Lower lobe of right lung (tissue), 2 donors: Measurements from ENCODE around the gene MYPN. TPM values are rescaled to one million over a fixed set of nuclear protein-coding genes. Genes with fewer than 3 reads are reported as not detected.

Experiments
- ATAC-seq, 2 donors: fragments of 200-7000 bp; cut with Tn5 transposase; one replicate each; pipeline ENCODE4 v1.9.1; 2020 to 2022; ENCODE audit warnings: mild to moderate bottlenecking in 2 of 2, moderate library complexity in 2 of 2
- DNase-seq: peaks from one replicate; pipeline ENCODE4 v3.0.0-alpha.2; 2020
- H3K27ac ChIP-seq: fragments of 200-600 bp; one replicate; pipeline ENCODE4 v1.8.0; 2022
- H3K27me3 ChIP-seq: fragments of 200-600 bp; one replicate; pipeline ENCODE4 v1.8.0; 2022; ENCODE audit warnings: low read depth
- H3K36me3 ChIP-seq: fragments of 200-600 bp; one replicate; pipeline ENCODE4 v1.8.0; 2022; ENCODE audit warnings: mild to moderate bottlenecking
- H3K4me1 ChIP-seq: fragments of 200-600 bp; one replicate; pipeline ENCODE4 v1.8.0; 2022
- H3K4me3 ChIP-seq: fragments of 200-600 bp; one replicate; pipeline ENCODE4 v1.8.0; 2022; ENCODE audit warnings: mild to moderate bottlenecking
- H3K9me3 ChIP-seq: fragments of 200-600 bp; one replicate; pipeline ENCODE4 v1.8.0; 2022
- CTCF ChIP-seq: fragments of 200-600 bp; IDR thresholded peaks from one replicate; pipeline ENCODE4 v1.8.0; 2022; ENCODE audit warnings: antibody characterized with exemption, mild to moderate bottlenecking
- intact Hi-C: fragments of 100-400 bp; cut with DNase I; formaldehyde crosslinking; loops from one replicate; pipeline ENCODE4 v1.11.0; 2022
- total RNA-seq: library from RNA; stranded (reverse); fragmentation: NEBNext Ultra II Directional; extraction: Animal tissue kit (Norgen Biotek cat#: 25700); gene quantifications from one replicate; pipeline ENCODE4 v1.2.1, GENCODE V29; 2021
- donor health status: DM: no; HTN: yes; CAD: no; lungs with severe emphysema.

MYPN gene
- total RNA-seq, 1 donor from 2014 or later, result not detected

- TF ChIP-seq CTCF, result no peak
- DNase-seq (no peak), ATAC-seq (no peak)
- intact Hi-C loops, result no loop called here
- no peaks in the 10 kb centered on the region for H3K36me3 ChIP-seq
- H3K4me1 ChIP-seq, result no peaks in the 10 kb centered on the region
- no peaks in the 10 kb centered on the region for H3K9me3 ChIP-seq
- no peaks in the 10 kb centered on the region for H3K27me3 ChIP-seq
- H3K27ac ChIP-seq, result no peak overlapping the region
- no peak overlapping the region for H3K4me3 ChIP-seq
Measured at GRCh38 chr10:68247931-68248330, 138.6 kb downstream of the MYPN start.

GRCh38 chr10:68249297-68249696, 140.0 kb downstream of the MYPN start:
- H3K9me3 ChIP-seq, result no peaks in the 10 kb centered on the region
- no peaks in the 10 kb centered on the region for H3K36me3 ChIP-seq
- no peak overlapping the region for H3K27ac ChIP-seq
- no peaks in the 10 kb centered on the region for H3K27me3 ChIP-seq
- no peak for ATAC-seq
- no peaks in the 10 kb centered on the region for H3K4me1 ChIP-seq
- intact Hi-C loops, result no loop called here
- TF ChIP-seq CTCF, result no peak
- no peak for DNase-seq
- no peak overlapping the region for H3K4me3 ChIP-seq

GRCh38 chr10:68251151-68251550, 141.9 kb downstream of the MYPN start:
- no peak overlapping the region for H3K27ac ChIP-seq
- H3K4me1 ChIP-seq, result no peaks in the 10 kb centered on the region
- intact Hi-C loops, result no loop called here
- H3K27me3 ChIP-seq, result no peaks in the 10 kb centered on the region
- DNase-seq (no peak), ATAC-seq (no peak)
- H3K9me3 ChIP-seq, result no peaks in the 10 kb centered on the region
- no peaks in the 10 kb centered on the region for H3K36me3 ChIP-seq
- TF ChIP-seq CTCF, result no peak
- H3K4me3 ChIP-seq, result no peak overlapping the region

GRCh38 chr10:68251625-68252495, 142.6 kb downstream of the MYPN start:
- TF ChIP-seq CTCF, result no peak
- H3K36me3 ChIP-seq, result no peaks in the 10 kb centered on the region

GRCh38 chr10:68253346-68253745, 144.1 kb downstream of the MYPN start:
- TF ChIP-seq CTCF, result no peak

More at GRCh38 chr10:68251625-68252495, 142.6 kb downstream of the MYPN start:
- H3K27ac ChIP-seq, result no peak overlapping the region
- H3K4me3 ChIP-seq, result no peak overlapping the region
- intact Hi-C loops, result no loop called here
- no peaks in the 10 kb centered on the region for H3K9me3 ChIP-seq
- no peaks in the 10 kb centered on the region for H3K4me1 ChIP-seq
- no peaks in the 10 kb centered on the region for H3K27me3 ChIP-seq
- DNase-seq, result no peak
- ATAC-seq, result no peak

More at GRCh38 chr10:68253346-68253745, 144.1 kb downstream of the MYPN start:
- Histone ChIP-seq H3K27me3 (no peaks in the 10 kb centered on the region), H3K36me3 (no peaks in the 10 kb centered on the region), H3K4me1 (no peaks in the 10 kb centered on the region), H3K9me3 (no peaks in the 10 kb centered on the region), H3K4me3 (no peak overlapping the region), H3K27ac (no peak overlapping the region)
- ATAC-seq (no peak), DNase-seq (no peak)
- intact Hi-C loops, result no loop called here
